ENCODE data around the gene MAG.
A peak's percentile ranks its signal among the peaks of the same experiment; 100 is the strongest.
"Not testable (repeated sequence)": the region's sequence is repeated elsewhere in the genome, so short reads cannot be mapped to it uniquely, and the experiment has no call there.

Gene MAG

DNA sequence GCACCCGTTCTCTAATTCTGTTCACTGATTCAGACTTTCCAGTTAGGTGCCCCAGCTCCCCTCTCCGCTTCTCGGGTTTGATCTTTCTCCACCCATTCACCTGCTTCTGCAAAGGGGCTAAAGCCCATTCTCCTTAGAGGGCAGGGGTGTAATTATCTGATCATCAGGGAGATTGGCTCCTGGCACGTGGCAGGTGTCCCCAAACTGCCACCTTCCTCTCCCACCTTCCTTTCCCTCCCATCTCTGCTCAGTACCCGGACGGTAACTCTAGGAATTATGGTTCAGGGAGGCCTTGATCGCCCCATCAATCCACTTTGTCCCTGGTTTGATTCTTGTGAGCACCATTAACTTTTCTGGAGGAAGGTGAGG lies 56.0 kb downstream of the MAG start:
- DNase-seq = no peak

DNA sequence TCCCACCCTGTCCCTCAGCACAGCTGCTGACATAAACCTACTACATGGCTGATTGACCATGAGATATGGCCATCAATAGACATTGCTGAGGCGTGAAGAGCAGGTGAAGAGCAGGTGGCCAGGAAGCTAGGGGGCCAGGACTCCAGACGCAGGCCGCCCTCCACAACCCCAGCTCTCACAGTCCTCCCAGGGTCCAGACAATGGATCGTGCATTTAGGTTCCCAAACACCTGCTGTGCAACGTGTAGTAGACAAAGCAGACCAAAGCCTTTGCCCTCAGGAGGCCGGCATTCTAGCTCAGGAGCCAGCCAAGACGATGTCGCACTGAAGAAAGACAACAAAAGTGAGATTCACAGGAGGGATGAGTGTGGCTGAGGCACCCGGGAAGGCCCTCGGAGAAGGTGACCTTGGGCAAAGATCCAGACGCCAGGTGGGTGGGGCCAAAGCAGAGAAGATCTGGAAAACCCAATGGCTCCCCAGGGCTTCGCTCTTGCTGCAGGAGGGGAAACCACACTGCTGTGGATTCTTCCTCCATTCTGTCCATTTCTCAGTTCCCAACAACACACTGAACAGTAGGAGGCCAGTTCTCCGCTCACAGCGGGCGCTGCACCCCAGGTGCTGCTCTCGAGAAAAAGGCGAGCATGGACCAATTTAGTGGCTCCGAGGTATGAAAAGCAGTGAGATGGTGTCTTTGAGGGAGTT lies 57.1 kb downstream of the MAG start:
- DNase-seq = no peak

DNA sequence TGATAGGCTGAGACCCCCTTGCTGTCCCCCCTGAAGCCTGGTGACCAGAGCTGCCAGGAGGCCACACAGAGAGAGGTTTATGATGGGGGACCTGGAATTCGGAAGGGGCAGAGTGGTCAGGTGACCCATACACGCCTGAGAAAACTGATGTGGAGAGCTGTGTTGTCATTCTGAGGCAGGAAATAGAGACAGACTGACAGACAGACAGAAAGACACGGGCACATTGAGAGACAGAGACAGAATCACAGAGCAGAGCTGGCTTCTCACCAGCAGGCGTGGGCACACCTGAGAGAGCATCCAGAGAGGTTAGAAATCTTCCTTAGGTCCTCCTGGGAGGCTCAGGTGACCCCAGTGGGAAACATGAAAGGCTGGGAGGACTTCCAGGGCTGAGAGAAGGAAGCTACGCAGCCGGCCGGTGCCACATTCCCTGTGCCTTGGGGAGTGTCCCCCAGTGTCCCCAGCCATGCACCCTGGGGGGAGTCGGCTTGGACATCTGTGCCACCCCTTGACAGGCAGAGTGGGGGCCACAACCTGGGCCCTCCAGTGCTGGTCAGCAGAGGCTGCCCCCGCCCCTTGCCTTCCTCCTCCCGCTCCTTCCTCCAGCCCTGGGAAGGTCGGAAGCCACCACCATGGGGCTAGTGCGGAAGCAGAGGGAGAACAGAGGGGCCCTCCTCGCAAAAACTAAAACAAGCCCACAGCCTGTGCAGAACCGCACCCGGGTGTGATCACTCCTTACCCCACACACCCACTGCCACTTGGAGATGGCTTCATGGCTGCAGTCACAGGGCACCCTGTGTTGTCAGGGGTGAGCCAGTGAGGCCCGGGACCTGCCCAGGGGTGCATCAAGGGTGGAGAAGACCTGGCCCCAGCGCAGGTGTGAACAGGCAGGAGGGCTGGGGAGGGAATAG lies 57.9 kb downstream of the MAG start:
- DNase-seq = no peak

- DNase-seq = no peak
Observed at GRCh38 chr19:35350591-35350990, 58.6 kb downstream of the MAG start.

DNA sequence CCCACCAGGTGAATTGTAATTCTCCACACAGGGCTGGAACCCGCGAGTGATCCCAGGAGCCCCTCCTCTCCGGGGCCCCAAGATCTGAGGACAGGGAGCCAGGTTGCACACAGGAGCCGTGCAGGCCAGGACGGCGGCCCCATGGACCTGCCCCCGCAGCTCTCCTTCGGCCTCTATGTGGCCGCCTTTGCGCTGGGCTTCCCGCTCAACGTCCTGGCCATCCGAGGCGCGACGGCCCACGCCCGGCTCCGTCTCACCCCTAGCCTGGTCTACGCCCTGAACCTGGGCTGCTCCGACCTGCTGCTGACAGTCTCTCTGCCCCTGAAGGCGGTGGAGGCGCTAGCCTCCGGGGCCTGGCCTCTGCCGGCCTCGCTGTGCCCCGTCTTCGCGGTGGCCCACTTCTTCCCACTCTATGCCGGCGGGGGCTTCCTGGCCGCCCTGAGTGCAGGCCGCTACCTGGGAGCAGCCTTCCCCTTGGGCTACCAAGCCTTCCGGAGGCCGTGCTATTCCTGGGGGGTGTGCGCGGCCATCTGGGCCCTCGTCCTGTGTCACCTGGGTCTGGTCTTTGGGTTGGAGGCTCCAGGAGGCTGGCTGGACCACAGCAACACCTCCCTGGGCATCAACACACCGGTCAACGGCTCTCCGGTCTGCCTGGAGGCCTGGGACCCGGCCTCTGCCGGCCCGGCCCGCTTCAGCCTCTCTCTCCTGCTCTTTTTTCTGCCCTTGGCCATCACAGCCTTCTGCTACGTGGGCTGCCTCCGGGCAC lies 59.6 kb downstream of the MAG start:
- DNase-seq = no peak

GRCh38 chr19:35352177-35352447 lies 60.2 kb downstream of the MAG start:
- DNase-seq = no peak

GRCh38 chr19:35352448-35353304 lies 60.7 kb downstream of the MAG start:
- DNase-seq = peak; percentile 32

GRCh38 chr19:35353635-35354034 lies 61.7 kb downstream of the MAG start:
- no peak for DNase-seq

DNA sequence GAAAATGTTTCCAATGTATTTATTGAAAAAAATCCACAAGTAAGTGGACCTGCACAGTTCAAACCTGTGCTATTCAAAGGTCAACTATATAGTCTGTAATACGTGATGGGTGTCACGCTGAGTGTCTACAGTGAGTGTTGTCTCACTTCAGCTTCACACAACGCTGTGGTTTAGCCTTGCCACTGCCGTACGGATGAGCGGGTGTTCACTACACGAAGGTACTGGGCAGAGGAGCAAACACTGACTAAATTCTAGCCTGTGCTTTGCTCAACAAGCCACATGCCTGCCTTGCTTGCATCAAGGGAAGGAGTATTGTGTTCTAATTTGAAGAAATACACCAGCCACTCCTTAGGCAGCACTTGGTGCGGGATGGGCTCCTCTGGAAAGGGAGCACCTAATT lies 62.9 kb downstream of the MAG start:
- DNase-seq = no peak

- no peak for DNase-seq
Observed at GRCh38 chr19:35355791-35356460, 64.0 kb downstream of the MAG start.

DNA sequence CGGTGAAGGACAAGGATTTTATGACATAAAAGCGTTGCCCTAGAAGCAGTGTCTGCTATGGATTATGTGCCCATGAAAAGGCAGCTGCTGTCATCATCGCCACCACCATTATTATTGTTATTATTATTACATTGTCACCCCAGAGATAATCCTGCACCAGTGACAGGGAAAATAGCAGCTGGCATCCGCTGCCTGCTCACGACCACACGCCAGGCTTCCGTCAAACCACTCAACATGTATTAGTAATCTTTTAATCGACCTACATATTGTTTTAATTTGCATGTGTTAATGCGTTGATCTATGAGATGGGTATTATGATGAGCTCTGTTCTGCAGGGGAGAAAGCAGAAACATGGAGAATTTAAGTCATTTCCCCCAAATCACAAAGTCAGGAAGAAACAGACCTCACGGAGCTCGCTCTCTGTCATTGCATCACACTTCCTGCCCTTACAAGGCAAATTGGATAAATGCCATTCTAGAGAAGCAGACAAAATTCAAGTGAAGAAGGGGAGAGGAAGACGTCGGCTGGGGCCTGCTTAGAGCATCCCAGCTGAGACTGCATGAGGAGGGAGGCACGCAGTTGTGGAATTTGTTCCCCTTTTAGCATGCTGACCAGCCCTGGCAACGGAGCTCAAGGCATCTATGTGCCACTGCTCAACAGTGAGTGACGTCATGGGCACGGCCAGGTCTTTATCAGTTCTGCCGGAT lies 66.1 kb downstream of the MAG start, which contains the start of gene FFAR3:
FFAR3 (plus strand) TSS at position 594 of the 707 bp plus-strand sequence. CDS start 431 bp downstream, outside the sequence.
- DNase-seq = no peak

DNA sequence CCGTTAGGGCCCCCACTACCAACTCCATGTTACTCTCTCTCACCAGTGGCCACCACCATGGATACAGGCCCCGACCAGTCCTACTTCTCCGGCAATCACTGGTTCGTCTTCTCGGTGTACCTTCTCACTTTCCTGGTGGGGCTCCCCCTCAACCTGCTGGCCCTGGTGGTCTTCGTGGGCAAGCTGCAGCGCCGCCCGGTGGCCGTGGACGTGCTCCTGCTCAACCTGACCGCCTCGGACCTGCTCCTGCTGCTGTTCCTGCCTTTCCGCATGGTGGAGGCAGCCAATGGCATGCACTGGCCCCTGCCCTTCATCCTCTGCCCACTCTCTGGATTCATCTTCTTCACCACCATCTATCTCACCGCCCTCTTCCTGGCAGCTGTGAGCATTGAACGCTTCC lies 66.9 kb downstream of the MAG start:
- not testable (repeated sequence) for DNase-seq

DNA sequence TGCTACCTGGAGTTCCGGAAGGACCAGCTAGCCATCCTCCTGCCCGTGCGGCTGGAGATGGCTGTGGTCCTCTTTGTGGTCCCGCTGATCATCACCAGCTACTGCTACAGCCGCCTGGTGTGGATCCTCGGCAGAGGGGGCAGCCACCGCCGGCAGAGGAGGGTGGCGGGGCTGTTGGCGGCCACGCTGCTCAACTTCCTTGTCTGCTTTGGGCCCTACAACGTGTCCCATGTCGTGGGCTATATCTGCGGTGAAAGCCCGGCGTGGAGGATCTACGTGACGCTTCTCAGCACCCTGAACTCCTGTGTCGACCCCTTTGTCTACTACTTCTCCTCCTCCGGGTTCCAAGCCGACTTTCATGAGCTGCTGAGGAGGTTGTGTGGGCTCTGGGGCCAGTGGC lies 67.4 kb downstream of the MAG start:
- DNase-seq = not testable (repeated sequence)

- not testable (repeated sequence) for DNase-seq
Observed at GRCh38 chr19:35360081-35360480, 68.1 kb downstream of the MAG start.

- DNase-seq = no peak
Observed at GRCh38 chr19:35360880-35361420, 69.0 kb downstream of the MAG start.

DNA sequence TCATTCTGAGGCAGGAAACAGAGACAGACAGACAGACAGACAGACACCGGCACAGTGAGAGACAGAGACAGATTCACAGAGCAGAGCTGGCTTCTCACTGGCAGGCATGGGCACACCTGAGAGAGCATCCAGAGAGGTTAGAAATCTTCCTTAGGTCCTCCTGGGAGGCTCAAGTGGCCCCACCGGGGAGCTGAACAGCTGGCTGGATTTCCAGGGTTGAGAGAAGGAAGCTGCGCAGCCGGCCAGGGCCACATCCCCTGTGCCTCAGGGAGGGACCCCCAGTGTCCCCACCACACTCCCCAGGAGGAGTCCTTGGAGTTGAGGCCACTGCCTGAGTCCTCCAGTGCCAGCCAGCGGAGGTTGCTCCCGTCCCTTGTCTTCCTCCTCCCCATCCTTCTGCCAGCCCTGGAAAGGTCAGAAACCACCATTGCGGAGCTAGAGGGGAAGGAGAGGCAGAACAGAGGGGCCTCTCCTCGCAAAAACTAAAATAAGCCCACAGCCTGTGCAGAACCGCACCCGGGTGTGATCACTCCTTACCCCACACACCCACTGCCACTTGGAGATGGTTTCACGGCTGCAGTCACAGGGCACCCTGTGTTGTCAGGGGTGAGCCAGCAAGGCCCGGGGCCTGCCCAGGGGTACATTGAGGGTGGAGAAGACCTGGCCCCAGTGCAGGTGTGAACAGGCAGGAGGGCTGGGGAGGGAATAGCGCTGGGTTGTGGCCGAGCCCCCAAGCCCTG lies 70.5 kb downstream of the MAG start:
- DNase-seq = no peak

DNA sequence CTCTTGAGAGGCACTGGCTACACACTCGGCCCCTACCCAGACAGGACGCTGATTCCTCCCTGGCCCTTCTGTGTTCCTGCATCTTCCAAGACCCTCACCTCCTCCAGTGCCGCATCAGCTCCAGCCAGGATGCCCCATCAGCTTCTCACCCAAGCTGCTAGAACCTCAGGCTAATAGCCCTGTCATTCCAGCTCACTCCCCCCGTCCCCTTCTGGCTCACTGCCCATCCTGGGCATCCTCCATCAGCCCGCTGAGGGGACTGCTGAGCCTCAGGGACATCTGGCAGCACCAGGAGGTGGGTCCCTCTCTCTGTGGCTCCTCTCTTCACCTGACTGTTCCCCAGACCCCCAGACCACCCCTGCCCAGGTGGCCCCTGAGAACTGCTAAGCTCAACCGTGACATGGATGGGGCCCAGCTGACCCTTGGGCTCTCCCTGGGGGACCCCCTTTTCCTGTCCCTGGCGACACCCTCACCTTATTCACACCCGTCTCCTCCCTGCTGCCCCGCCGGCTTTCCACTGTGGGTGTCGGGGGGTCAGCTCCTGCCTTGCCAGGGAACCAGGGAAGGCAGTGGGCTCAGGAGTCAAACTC lies 71.1 kb downstream of the MAG start:
- no peak for DNase-seq
